Measurements from ENCODE around the gene DICER1.

DNA sequence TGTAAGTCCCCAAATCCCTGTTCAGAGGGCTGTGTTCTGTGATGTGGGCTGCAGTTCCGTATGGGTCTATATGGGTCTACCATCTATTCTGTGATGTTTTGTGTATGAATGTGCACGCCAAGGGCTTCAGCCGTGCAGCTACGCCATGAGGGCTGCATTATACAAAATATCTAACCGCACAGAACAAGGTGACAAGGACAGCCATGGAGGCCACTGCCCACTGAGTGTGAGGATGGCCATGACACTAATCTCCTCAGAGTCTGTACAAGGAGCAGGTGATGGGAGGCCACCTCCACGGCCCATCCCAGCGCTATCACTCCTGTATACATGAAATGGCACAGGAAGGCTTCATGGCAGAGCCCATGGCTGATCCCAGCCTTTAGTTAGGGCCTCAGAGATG, 102.0 kb downstream of the DICER1 start:
- TF ChIP-seq, protein P1, sequence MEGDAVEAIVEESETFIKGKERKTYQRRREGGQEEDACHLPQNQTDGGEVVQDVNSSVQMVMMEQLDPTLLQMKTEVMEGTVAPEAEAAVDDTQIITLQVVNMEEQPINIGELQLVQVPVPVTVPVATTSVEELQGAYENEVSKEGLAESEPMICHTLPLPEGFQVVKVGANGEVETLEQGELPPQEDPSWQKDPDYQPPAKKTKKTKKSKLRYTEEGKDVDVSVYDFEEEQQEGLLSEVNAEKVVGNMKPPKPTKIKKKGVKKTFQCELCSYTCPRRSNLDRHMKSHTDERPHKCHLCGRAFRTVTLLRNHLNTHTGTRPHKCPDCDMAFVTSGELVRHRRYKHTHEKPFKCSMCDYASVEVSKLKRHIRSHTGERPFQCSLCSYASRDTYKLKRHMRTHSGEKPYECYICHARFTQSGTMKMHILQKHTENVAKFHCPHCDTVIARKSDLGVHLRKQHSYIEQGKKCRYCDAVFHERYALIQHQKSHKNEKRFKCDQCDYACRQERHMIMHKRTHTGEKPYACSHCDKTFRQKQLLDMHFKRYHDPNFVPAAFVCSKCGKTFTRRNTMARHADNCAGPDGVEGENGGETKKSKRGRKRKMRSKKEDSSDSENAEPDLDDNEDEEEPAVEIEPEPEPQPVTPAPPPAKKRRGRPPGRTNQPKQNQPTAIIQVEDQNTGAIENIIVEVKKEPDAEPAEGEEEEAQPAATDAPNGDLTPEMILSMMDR (conservative IDR thresholded peaks at IDR 0.05; ENCODE audit: low read depth, low read length) = no peak
- TF ChIP-seq EZH2 (IDR thresholded peaks at IDR 0.05; ENCODE audit: borderline replicate concordance, low read depth, low read length, poor library complexity, severe bottlenecking) = no peak
